ENCODE results near the gene HPCAL4.

Gene HPCAL4

GRCh38 chr1:39635205-39635870 is 55.9 kb downstream of the HPCAL4 start:
- Histone ChIP-seq H3K4me1 (ENCODE audit: low read depth, poor library complexity, severe bottlenecking) (peaks cover 7% of the 10 kb centered on the region), H2AFZ (ENCODE audit: low read depth) (no peak overlapping the region), H3K36me3 (ENCODE audit: insufficient read depth) (no peaks in the 10 kb centered on the region), H3K79me2 (ENCODE audit: insufficient read depth, low read depth) (no peaks in the 10 kb centered on the region), H3K4me3 (IDR thresholded peaks at IDR 0.05; ENCODE audit: insufficient read depth, low read depth, low read length) (no peak overlapping the region), H3K27ac (no peak overlapping the region), H4K20me1 (ENCODE audit: insufficient read depth) (no peaks in the 10 kb centered on the region), H3K9ac (no peak overlapping the region), H3K27me3 (ENCODE audit: insufficient read depth, low read depth) (0 out of 2 replicates have a peak, but pooled peaks cover 2% of the 10 kb centered on the region), H3K4me2 (no peak overlapping the region)
- TF ChIP-seq CTCF (conservative IDR thresholded peaks at IDR 0.05; ENCODE audit: low read depth, low read length) = no peak

- Histone ChIP-seq H4K20me1 (ENCODE audit: insufficient read depth) (no peaks in the 10 kb centered on the region), H3K4me3 (IDR thresholded peaks at IDR 0.05; ENCODE audit: insufficient read depth, low read depth, low read length) (no peak overlapping the region), H3K79me2 (ENCODE audit: insufficient read depth, low read depth) (no peaks in the 10 kb centered on the region), H3K4me2 (no peak overlapping the region), H2AFZ (ENCODE audit: low read depth) (no peak overlapping the region), H3K27me3 (ENCODE audit: insufficient read depth, low read depth) (0 out of 2 replicates have a peak, but pooled peaks cover 2% of the 10 kb centered on the region), H3K36me3 (ENCODE audit: insufficient read depth) (no peaks in the 10 kb centered on the region), H3K27ac (no peak overlapping the region), H3K9ac (no peak overlapping the region), H3K4me1 (ENCODE audit: low read depth, poor library complexity, severe bottlenecking) (peaks cover under 1% of the 10 kb centered on the region)
- TF ChIP-seq CTCF (conservative IDR thresholded peaks at IDR 0.05; ENCODE audit: low read depth, low read length) = no peak
These were observed 57.8 kb downstream of the HPCAL4 start for GRCh38 chr1:39633422-39633821.

GRCh38 chr1:39632682-39633417 is 58.4 kb downstream of the HPCAL4 start:
- Histone ChIP-seq H2AFZ (ENCODE audit: low read depth) (no peak overlapping the region), H3K4me3 (IDR thresholded peaks at IDR 0.05; ENCODE audit: insufficient read depth, low read depth, low read length) (no peak overlapping the region), H3K9ac (no peak overlapping the region), H4K20me1 (ENCODE audit: insufficient read depth) (no peaks in the 10 kb centered on the region), H3K36me3 (ENCODE audit: insufficient read depth) (no peaks in the 10 kb centered on the region), H3K27ac (no peak overlapping the region), H3K4me1 (ENCODE audit: low read depth, poor library complexity, severe bottlenecking) (no peaks in the 10 kb centered on the region), H3K27me3 (ENCODE audit: insufficient read depth, low read depth) (0 out of 2 replicates have a peak, but pooled peaks cover 2% of the 10 kb centered on the region), H3K79me2 (ENCODE audit: insufficient read depth, low read depth) (no peaks in the 10 kb centered on the region), H3K4me2 (no peak overlapping the region)
- no peak for TF ChIP-seq CTCF (conservative IDR thresholded peaks at IDR 0.05; ENCODE audit: low read depth, low read length)

- H3K4me3 ChIP-seq (IDR thresholded peaks at IDR 0.05; ENCODE audit: insufficient read depth, low read depth, low read length) = no peak overlapping the region
- no peaks in the 10 kb centered on the region for H3K36me3 ChIP-seq (ENCODE audit: insufficient read depth)
- no peaks in the 10 kb centered on the region for H3K27me3 ChIP-seq (ENCODE audit: insufficient read depth, low read depth)
These were observed 58.9 kb downstream of the HPCAL4 start for GRCh38 chr1:39632323-39632681.

More at GRCh38 chr1:39632323-39632681, 58.9 kb downstream of the HPCAL4 start:
- Histone ChIP-seq H3K9ac (no peak overlapping the region), H3K79me2 (ENCODE audit: insufficient read depth, low read depth) (no peaks in the 10 kb centered on the region), H3K4me2 (no peak overlapping the region), H3K27ac (no peak overlapping the region), H4K20me1 (ENCODE audit: insufficient read depth) (no peaks in the 10 kb centered on the region), H2AFZ (ENCODE audit: low read depth) (no peak overlapping the region), H3K4me1 (ENCODE audit: low read depth, poor library complexity, severe bottlenecking) (no peaks in the 10 kb centered on the region)
- no peak for TF ChIP-seq CTCF (conservative IDR thresholded peaks at IDR 0.05; ENCODE audit: low read depth, low read length)
